Liver (tissue), 9 donors: ENCODE data around the gene MTCH1. TPM values are rescaled to one million over a fixed set of nuclear protein-coding genes. Genes with fewer than 3 reads are reported as not detected.

Experiments used
- DNase-seq: peaks from one replicate; pipeline ENCODE4 v3.0.0-alpha.2; 2017; ENCODE audit warnings: low spot score
- H3K27ac ChIP-seq, 2 donors: one replicate each; pipeline ENCODE4 v1.7.0; 2013; ENCODE audit warnings: inconsistent platforms in 2 of 2, low read length in 2 of 2, control low read depth in 1 of 2, low read depth in 1 of 2, mild to moderate bottlenecking in 1 of 2
- H3K27me3 ChIP-seq, 4 donors: one replicate each; pipeline versions ENCODE4 v1.6.1 to v1.7.0; 2013; ENCODE audit warnings: low read length in 3 of 4, inconsistent platforms in 1 of 4, mild to moderate bottlenecking in 1 of 4, moderate library complexity in 1 of 4; ENCODE audit not compliant: control insufficient read depth in 4 of 4, insufficient read depth in 4 of 4
- H3K36me3 ChIP-seq, 4 donors: one replicate each; pipeline versions ENCODE4 v1.6.1 to v1.7.0; 2013; ENCODE audit warnings: low read length in 3 of 4, mild to moderate bottlenecking in 3 of 4, low read depth in 1 of 4, moderate library complexity in 1 of 4; ENCODE audit not compliant: control insufficient read depth in 4 of 4, insufficient read depth in 3 of 4
- H3K4me1 ChIP-seq, 4 donors: one replicate each; pipeline versions ENCODE4 v1.6.1 to v1.7.0; 2013; ENCODE audit warnings: low read length in 3 of 4, mild to moderate bottlenecking in 3 of 4, moderate library complexity in 1 of 4; ENCODE audit not compliant: control insufficient read depth in 4 of 4, insufficient read depth in 4 of 4
- H3K4me3 ChIP-seq, 3 donors: one replicate each; pipeline versions ENCODE4 v1.6.1 to v1.7.0; 2013; ENCODE audit warnings: low read length in 3 of 3, control low read depth in 1 of 3, low read depth in 1 of 3, mild to moderate bottlenecking in 1 of 3
- H3K9ac ChIP-seq, 2 donors: one replicate each; pipeline ENCODE4 v1.7.0; 2013; ENCODE audit warnings: low read length in 2 of 2, mild to moderate bottlenecking in 2 of 2, moderate library complexity in 2 of 2, control low read depth in 1 of 2, low read depth in 1 of 2
- H3K9me3 ChIP-seq, 4 donors: one replicate each; pipeline versions ENCODE4 v1.6.1 to v1.7.0; 2013; ENCODE audit warnings: low read length in 3 of 4; ENCODE audit not compliant: control insufficient read depth in 4 of 4
- ATF3 ChIP-seq: IDR thresholded peaks from 2 replicates; pipeline ENCODE4 v1.6.1; 2016; ENCODE audit warnings: antibody characterized with exemption
- CTCF ChIP-seq: fragments of 150-350 bp; IDR thresholded peaks from 2 replicates; pipeline ENCODE4 v1.5.1; 2017; ENCODE audit warnings: improper control_type of control experiment, low read depth, low read length; ENCODE audit not compliant: missing input control
- EGR1 ChIP-seq, 2 donors: IDR thresholded peaks; 2 replicates each; pipeline ENCODE4 v1.6.1; 2016 to 2018; ENCODE audit warnings: antibody characterized with exemption in 2 of 2, low read depth in 2 of 2
- FOXA1 ChIP-seq: IDR thresholded peaks from 2 replicates; pipeline ENCODE4 v1.6.1; 2016; ENCODE audit warnings: antibody characterized with exemption
- FOXA2 ChIP-seq: IDR thresholded peaks from 2 replicates; pipeline ENCODE4 v1.6.1; 2016; ENCODE audit warnings: antibody characterized with exemption
- GABPA ChIP-seq, 2 donors: IDR thresholded peaks in 1 of 2; conservative IDR thresholded peaks in 1 of 2; 2 replicates each; pipeline ENCODE4 v1.6.1; 2016; ENCODE audit warnings: antibody characterized with exemption in 2 of 2, mild to moderate bottlenecking in 1 of 2, moderate library complexity in 1 of 2
- HNF4A ChIP-seq, 2 donors: conservative IDR thresholded peaks; 2 replicates each; pipeline ENCODE4 v1.6.1; 2016; ENCODE audit warnings: antibody characterized with exemption in 2 of 2, mild to moderate bottlenecking in 2 of 2
- HNF4G ChIP-seq: IDR thresholded peaks from 2 replicates; pipeline ENCODE4 v1.6.1; 2016; ENCODE audit warnings: antibody characterized with exemption
- JUND ChIP-seq, 2 donors: IDR thresholded peaks; 2 replicates each; pipeline ENCODE4 v1.6.1; 2016; ENCODE audit warnings: antibody characterized with exemption in 2 of 2
- NR2F2 ChIP-seq: IDR thresholded peaks from 2 replicates; pipeline ENCODE4 v1.6.1; 2016; ENCODE audit warnings: antibody characterized with exemption
- RAD21 ChIP-seq, 2 donors: IDR thresholded peaks; 2 replicates each; pipeline ENCODE4 v1.6.1; 2016; ENCODE audit warnings: antibody characterized with exemption in 2 of 2, mild to moderate bottlenecking in 2 of 2
- REST ChIP-seq: IDR thresholded peaks from 2 replicates; pipeline ENCODE4 v1.6.1; 2016; ENCODE audit warnings: antibody characterized with exemption, mild to moderate bottlenecking
- RXRA ChIP-seq, 2 donors: IDR thresholded peaks; 2 replicates each; pipeline ENCODE4 v1.6.1; 2017 to 2018; ENCODE audit warnings: antibody characterized with exemption in 2 of 2, mild to moderate bottlenecking in 1 of 2
- SP1 ChIP-seq: IDR thresholded peaks from 2 replicates; pipeline ENCODE4 v1.6.1; 2018; ENCODE audit warnings: antibody characterized with exemption, mild to moderate bottlenecking
- TAF1 ChIP-seq: conservative IDR thresholded peaks from 2 replicates; pipeline ENCODE4 v1.6.1; 2016; ENCODE audit warnings: antibody characterized with exemption, mild to moderate bottlenecking
- YY1 ChIP-seq: IDR thresholded peaks from 2 replicates; pipeline ENCODE4 v1.6.1; 2016; ENCODE audit warnings: antibody characterized with exemption, mild to moderate bottlenecking
- ZBTB33 ChIP-seq: IDR thresholded peaks from 2 replicates; pipeline ENCODE4 v1.6.1; 2016; ENCODE audit warnings: antibody characterized with exemption
- WGBS: extraction: QIAGEN DNeasy Blood & Tissue Kit; methylation state at CpG from one replicate; pipeline ENCODE4 v1.1.7; 2013; 5-methylcytosine and 5-hydroxymethylcytosine counted together
- polyA plus RNA-seq, 2 donors: library from polyadenylated mRNA; stranded (reverse) in 1 of 2; unstranded in 1 of 2; fragments of 200-250 nt in 1 of 2; fragments of >200 nt in 1 of 2; fragmentation: Nextera tagmentation in 1 of 2; extraction: Ambion mirVana in 1 of 2; gene quantifications; one replicate each; pipeline versions ENCODE4 v1.2.1 to v1.2.3, GENCODE V29; 2013 to 2015
- total RNA-seq, 2 donors: library from RNA; depleted of rRNA; stranded (reverse); fragments of >200 nt; gene quantifications; one replicate each; pipeline ENCODE4 v1.2.3, GENCODE V29; 2014
- donor health status: healthy.
- donor health status: healthy.
- donor health status: healthy.
- donor health status: healthy.
- donor health status: healthy.

MTCH1 gene
- total and polyA plus RNA-seq, 4 donors, result 61.5 to 79.6 (median 74.1) TPM

- no peak for DNase-seq
- WGBS, result 82% methylated on average over 8 of the region's 8 CpGs
- Histone ChIP-seq H3K27ac (no peak overlapping the region), H3K9ac (no peak overlapping the region), H3K4me3 (no peak overlapping the region), H3K4me1 (peaks cover 0 to 12% (median 4%) of the 10 kb centered on the region in 4 donors), H3K27me3 (no peaks in the 10 kb centered on the region), H3K9me3 (no peaks in the 10 kb centered on the region), H3K36me3 (no peaks in the 10 kb centered on the region)
- TF ChIP-seq YY1 (no peak), HNF4A (conservative IDR thresholded peaks at IDR 0.05) (no peak), ATF3 (no peak), JUND (IDR thresholded peaks at IDR 0.05) (no peak), RXRA (IDR thresholded peaks at IDR 0.05) (no peak), TAF1 (no peak), REST (no peak), FOXA2 (no peak), HNF4G (no peak), GABPA (IDR thresholded peaks at IDR 0.05 in 1 of 2, conservative IDR thresholded peaks at IDR 0.05 in 1 of 2) (no peak), ZBTB33 (no peak), SP1 (no peak), RAD21 (IDR thresholded peaks at IDR 0.05) (no peak), EGR1 (IDR thresholded peaks at IDR 0.05; ENCODE audit: low read depth in 2 of 2) (no peak), CTCF (no peak), NR2F2 (no peak), FOXA1 (no peak)
Measured at GRCh38 chr6:37033819-37034795, 48.1 kb upstream of the MTCH1 start.
